ENCODE results near the gene FOXQ1. TPM values are rescaled to one million over a fixed set of nuclear protein-coding genes. Genes with fewer than 3 reads are reported as not detected.

The FOXQ1 gene
- total and polyA plus RNA-seq, 2 of the 13 experiments (the other 11 are each of a cell fraction or from before 2014, with no cell fraction given), result 35.2 to 39.8 TPM

DNA sequence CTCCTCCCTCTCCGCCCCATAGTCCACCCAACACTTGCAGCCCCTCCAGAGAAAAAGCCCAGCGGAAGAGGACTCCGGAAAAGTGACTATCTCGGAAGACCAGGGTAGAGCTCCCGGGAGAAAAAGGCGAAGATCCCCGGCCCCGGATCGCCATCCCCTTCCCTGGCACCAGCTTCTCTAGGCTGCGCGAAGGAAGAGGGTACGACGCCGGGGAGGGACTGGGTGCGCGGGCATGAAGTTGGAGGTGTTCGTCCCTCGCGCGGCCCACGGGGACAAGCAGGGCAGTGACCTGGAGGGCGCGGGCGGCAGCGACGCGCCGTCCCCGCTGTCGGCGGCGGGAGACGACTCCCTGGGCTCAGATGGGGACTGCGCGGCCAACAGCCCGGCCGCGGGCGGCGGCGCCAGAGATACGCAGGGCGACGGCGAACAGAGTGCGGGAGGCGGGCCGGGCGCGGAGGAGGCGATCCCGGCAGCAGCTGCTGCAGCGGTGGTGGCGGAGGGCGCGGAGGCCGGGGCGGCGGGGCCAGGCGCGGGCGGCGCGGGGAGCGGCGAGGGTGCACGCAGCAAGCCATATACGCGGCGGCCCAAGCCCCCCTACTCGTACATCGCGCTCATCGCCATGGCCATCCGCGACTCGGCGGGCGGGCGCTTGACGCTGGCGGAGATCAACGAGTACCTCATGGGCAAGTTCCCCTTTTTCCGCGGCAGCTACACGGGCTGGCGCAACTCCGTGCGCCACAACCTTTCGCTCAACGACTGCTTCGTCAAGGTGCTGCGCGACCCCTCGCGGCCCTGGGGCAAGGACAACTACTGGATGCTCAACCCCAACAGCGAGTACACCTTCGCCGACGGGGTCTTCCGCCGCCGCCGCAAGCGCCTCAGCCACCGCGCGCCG lies 822 bp downstream of the FOXQ1 start (continued):
- TF ChIP-seq RFX3 (CRISPR knock-in tag; IDR thresholded peaks at IDR 0.05), result no peak
- 0 out of 2 replicates have a peak, but pooled peaks have one; percentile 22 for TF ChIP-seq ERF (CRISPR knock-in tag; IDR thresholded peaks at IDR 0.05)
- peak; percentile 39; the same call in 1 of the 2 replicates for TF ChIP-seq GABPB1 (CRISPR knock-in tag; IDR thresholded peaks at IDR 0.05)
- no peak for TF ChIP-seq HOXA7 (CRISPR knock-in tag; IDR thresholded peaks at IDR 0.05)
- TF ChIP-seq CENPT (CRISPR knock-in tag; IDR thresholded peaks at IDR 0.05; ENCODE audit: low read depth), result 0 out of 2 replicates have a peak, but pooled peaks have one; percentile 10
- TF ChIP-seq HNRNPL (IDR thresholded peaks at IDR 0.05; ENCODE audit: low read depth, low read length), result 0 out of 2 replicates have a peak, but pooled peaks have one; percentile 44
- no peak for TF ChIP-seq POLR2AphosphoS5 (IDR thresholded peaks at IDR 0.05; ENCODE audit: low read depth, low read length)
- no peak for TF ChIP-seq ZNF720 (CRISPR knock-in tag; IDR thresholded peaks at IDR 0.05)
- TF ChIP-seq SRSF1 (optimal IDR thresholded peaks at IDR 0.05; ENCODE audit: low read depth, low read length), result peak; percentile 40
- no peak for TF ChIP-seq ZBTB7A (CRISPR knock-in tag; IDR thresholded peaks at IDR 0.05)
- TF ChIP-seq CAMTA2 (CRISPR knock-in tag; IDR thresholded peaks at IDR 0.05; ENCODE audit: borderline replicate concordance), result no peak
- peak; percentile 99 for TF ChIP-seq ZC3H13 (CRISPR knock-in tag; IDR thresholded peaks at IDR 0.05)
- 0 out of 2 replicates have a peak, but pooled peaks have one; percentile 25 for TF ChIP-seq ZNF773 (CRISPR knock-in tag; IDR thresholded peaks at IDR 0.05; ENCODE audit: borderline replicate concordance)
- TF ChIP-seq ZNF839 (CRISPR knock-in tag; IDR thresholded peaks at IDR 0.05; ENCODE audit: borderline replicate concordance), result peak; percentile 20; the same call in 1 of the 2 replicates
- TF ChIP-seq ZNF468 (CRISPR knock-in tag; IDR thresholded peaks at IDR 0.05), result 0 out of 2 replicates have a peak, but pooled peaks have one; percentile 13
- TF ChIP-seq BCL6 (CRISPR knock-in tag; IDR thresholded peaks at IDR 0.05), result no peak
- peak; percentile 73; the same call in 1 of the 2 replicates for TF ChIP-seq ZNF816 (CRISPR knock-in tag; IDR thresholded peaks at IDR 0.05; ENCODE audit: borderline replicate concordance)
- peak; percentile 42; the same call in 1 of the 2 replicates for TF ChIP-seq MYC (CRISPR knock-in tag; IDR thresholded peaks at IDR 0.05; ENCODE audit: borderline replicate concordance)
- TF ChIP-seq, protein P1, sequence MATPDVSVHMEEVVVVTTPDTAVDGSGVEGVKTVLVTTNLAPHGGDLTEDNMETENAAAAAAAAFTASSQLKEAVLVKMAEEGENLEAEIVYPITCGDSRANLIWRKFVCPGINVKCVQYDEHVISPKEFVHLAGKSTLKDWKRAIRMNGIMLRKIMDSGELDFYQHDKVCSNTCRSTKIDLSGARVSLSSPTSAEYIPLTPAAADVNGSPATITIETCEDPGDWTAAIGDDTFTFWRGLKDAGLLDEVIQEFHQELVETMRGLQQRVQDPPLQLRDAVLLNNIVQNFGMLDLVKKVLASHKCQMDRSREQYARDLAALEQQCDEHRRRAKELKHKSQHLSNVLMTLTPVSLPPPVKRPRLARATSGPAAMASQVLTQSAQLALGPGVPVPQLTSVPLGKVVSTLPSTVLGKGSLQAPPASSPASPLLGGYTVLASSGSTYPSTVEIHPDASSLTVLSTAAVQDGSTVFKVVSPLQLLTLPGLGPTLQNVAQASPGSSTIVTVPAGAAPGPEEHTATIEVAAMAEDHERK (CRISPR knock-in tag; IDR thresholded peaks at IDR 0.05; ENCODE audit: low read depth), result no peak
- TF ChIP-seq TARDBP (CRISPR knock-in tag; IDR thresholded peaks at IDR 0.05), result no peak
- peak; percentile 26; the same call in 1 of the 2 replicates for TF ChIP-seq ZFY (CRISPR knock-in tag; IDR thresholded peaks at IDR 0.05)
- TF ChIP-seq ZXDC (CRISPR knock-in tag; IDR thresholded peaks at IDR 0.05), result no peak
- TF ChIP-seq PAX8 (CRISPR knock-in tag; IDR thresholded peaks at IDR 0.05; ENCODE audit: borderline replicate concordance), result no peak; the same call in 1 of the 2 replicates
- TF ChIP-seq RARG (CRISPR knock-in tag; IDR thresholded peaks at IDR 0.05; ENCODE audit: low read depth), result no peak
- TF ChIP-seq AGO1 (IDR thresholded peaks at IDR 0.05; ENCODE audit: low read depth, low read length, poor library complexity, severe bottlenecking), result peak; percentile 68
- TF ChIP-seq NCOA5 (CRISPR knock-in tag; IDR thresholded peaks at IDR 0.05), result 0 out of 2 replicates have a peak, but pooled peaks have one; percentile 37
- TF ChIP-seq KDM1A (CRISPR knock-in tag; IDR thresholded peaks at IDR 0.05), result no peak
